Stimulated activated CD8-positive, alpha-beta memory T cell treated with anti-CD3 and anti-CD28 coated beads, Interleukin-15, amount 100 ng/mL, for 24 hours (primary cell): ENCODE measurements around the gene ROBO4.

Source experiments
- DNase-seq: peaks from one replicate; pipeline ENCODE4 v3.0.0-alpha.2; 2020; ENCODE audit warnings: low read depth

Gene ROBO4

DNA sequence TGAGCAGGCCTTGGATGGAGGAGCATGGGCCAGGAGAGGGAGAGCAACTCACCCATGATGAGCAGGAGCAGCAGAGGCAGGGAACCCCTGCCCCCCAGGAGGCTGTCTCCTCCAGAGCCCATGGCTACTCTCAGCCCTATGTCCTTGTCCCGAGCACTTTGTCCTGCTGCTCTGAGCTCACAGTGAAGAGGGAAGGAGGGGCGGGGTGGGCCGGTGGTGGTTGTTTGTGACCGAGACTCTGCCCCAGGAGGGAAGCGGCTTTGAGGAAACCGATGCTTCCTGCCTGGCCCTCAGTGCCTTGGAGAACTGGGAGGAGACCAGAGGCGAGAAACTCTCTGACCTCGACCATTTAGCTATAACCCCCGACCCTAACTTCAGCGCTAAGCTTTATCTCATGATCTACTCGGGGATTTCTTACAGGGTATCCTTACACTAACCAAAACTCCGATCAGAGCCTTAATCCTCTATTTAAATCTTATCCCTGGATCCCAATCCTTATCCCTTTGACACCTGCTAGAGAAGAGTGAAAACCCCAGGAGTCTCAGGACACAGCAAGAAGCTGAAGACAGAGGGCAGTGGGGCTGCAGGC is at the start of gene ROBO4:
Gene ROBO4, minus strand, starts transcription at position 192 of the 589 bp plus-strand sequence. Its CDS starts 70 bp downstream, at position 122.
- DNase-seq: no peak

GRCh38 chr11:124946735-124947141 is 49.1 kb upstream of the ROBO4 start:
- no peak for DNase-seq

DNA sequence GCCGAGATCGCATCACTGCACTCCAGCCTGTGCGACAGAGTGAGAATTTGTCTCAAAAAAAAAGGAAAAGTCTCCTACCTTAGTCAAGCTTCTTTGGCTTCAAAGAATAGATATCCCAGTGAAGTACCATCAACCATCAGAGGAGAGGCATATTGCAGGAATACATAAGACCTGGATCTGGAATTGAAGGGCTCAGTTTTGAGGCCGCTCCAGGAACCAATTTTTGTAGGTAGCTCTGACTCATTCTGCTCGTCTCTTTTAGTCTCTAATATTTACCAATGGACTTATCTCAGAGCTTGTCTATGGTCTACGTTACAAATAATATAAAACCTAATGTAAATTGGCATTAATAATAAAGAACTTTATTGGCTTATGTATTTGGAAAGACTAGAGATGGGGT is 48.2 kb upstream of the ROBO4 start:
- no peak for DNase-seq

GRCh38 chr11:124944565-124944964 is 46.9 kb upstream of the ROBO4 start:
- no peak for DNase-seq

DNA sequence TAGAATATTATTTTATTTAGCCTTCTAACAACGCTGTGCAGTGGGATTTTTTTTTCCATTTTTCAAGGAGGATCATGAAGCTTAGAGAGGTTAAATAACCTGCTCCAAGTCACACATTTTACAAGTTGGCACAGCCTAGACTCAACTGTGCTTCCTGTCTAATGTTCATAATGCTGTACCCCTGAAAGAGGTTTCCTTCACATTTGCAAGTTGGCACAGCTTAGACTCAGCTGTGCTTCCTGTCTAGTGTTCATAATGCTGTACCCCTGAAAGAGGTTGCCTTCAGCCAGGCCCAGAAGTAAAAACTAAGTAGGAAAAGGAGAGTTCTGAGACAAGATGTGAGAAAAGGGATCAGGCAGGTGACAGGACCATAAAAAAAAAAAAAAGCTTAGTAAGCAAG is 46.1 kb upstream of the ROBO4 start:
- DNase-seq: no peak

DNA sequence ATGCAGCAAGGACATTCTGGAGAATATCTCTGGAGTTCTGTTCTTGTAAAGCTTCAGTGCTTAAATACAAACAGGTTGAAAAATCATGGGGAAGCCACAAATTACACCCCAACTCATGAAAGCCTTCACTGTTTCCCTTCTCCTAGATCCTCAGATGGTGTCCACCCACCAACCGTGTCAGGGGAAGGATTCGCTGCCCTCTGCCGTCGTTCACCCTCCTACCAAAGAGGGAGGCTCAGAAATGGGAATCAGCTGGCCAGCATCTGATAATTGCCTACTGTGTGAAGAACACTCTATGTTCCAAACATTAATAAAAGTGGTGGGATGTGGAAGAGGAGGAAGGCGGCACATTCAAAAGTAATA is 45.6 kb upstream of the ROBO4 start:
- DNase-seq: no peak

GRCh38 chr11:124942466-124943253 is 45.0 kb upstream of the ROBO4 start:
- DNase-seq: no peak

- DNase-seq: no peak
Measured at GRCh38 chr11:124941703-124942102, 44.0 kb upstream of the ROBO4 start.

GRCh38 chr11:124938970-124939369 is 41.3 kb upstream of the ROBO4 start:
- DNase-seq: no peak

GRCh38 chr11:124938206-124938765 is 40.6 kb upstream of the ROBO4 start:
- no peak for DNase-seq

DNA sequence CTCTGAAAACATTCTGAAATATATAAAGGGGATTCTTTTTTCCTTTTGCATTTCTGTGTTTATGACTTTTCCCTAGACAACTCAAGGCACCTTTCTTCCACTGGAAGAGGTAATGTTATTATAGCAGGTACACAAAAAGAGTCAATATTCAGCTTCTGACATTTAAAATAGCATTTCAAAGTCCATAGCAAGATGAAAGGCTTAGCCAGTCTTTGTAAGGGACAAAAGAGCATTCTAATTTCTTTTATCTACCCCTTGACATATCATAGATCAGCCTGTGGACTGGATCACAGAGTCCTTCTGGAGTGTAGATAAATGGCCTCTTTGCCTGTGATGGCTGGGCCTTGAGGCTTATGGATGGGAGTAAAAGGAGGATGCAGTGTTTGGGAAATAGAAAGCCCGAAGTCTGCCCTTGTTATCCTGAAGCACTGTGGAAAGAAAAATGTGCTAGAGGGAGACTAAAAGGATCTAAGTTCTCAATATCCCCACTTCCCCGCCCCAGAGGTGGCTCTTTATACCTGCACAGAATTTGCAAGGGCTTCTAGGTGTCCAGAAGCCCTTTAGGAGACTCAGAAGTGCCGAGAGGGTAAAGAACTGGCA is 39.8 kb upstream of the ROBO4 start:
- DNase-seq: no peak

- no peak for DNase-seq
Measured at GRCh38 chr11:124935548-124936514, 38.2 kb upstream of the ROBO4 start, which contains the start of gene HEPACAM. Gene HEPACAM, minus strand, starts transcription at chr11:124936047. Its CDS starts 41 bp downstream, at chr11:124936006.

DNA sequence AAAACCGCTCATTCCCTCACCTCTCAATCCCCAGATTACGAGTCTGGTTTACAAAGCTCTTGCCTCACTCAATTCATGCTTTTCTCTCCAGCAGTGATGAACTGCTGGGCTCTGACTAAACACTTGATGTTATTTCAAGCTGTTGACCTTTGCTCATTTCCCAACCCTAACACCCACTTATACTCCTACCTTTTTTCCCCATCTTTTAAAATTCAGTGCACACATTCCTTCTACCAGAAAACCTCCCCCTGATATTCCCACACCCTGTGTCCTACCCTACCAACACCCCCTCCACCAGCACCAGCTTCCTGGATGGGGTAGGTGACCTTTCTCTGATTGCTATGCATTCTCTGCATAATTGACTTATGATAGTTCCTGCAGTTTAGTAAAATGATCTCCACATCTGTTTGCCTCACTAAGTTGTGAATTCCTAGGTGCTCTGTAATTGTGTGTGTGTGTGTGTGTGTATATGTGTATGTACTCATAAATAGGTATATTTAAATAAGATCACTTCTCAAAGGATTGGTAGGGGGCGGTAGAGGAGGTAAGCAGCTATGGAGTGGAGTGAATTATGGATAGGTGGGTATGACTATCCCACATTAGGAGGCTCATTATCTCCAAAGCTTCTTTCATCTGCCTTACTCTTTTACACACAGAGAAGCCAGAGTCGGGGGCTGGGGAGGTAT is 37.3 kb upstream of the ROBO4 start:
- DNase-seq: no peak

DNA sequence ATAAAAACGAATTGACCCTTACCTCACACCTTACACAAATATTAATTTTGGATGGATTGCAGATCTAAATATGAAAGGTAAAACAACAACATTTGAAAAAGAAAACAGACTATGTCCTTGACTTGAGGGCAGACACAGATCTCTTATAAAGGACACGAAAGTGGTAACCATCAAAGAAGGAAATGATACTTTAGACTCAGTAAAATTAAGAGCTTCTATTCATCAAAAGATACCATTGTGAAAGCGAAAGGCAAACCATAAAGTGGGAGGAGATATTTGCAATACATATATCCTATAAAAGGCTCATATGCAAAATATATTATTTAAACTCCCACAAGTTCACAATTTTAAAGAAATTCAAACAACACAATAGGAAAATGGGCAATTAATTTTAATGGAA is 33.1 kb upstream of the ROBO4 start:
- no peak for DNase-seq

GRCh38 chr11:124928942-124929665 is 31.4 kb upstream of the ROBO4 start:
- DNase-seq: no peak

- no peak for DNase-seq
Measured at GRCh38 chr11:124923296-124923695, 25.6 kb upstream of the ROBO4 start.

DNA sequence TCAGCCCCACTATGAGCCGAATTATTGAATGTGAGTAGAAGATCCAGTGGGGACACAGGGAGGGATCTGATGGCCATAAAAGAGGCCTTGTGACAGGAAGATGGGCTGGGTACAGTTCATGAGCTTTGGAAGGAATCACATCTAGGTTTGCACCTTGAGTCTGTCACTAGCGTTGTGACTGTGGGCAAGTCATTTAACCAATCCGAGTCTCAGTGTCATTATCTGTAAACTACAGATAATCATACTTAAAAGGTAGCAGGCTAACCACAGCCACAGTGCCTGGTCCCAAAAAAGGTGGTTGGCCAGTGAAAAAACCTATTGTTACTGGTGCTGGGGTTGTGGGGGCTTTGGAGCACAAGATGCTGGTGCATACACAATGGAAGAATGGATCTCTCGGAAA is 25.2 kb upstream of the ROBO4 start:
- DNase-seq: no peak

- peak; percentile 46 for DNase-seq
Measured at GRCh38 chr11:124920870-124921609, 23.4 kb upstream of the ROBO4 start.

DNA sequence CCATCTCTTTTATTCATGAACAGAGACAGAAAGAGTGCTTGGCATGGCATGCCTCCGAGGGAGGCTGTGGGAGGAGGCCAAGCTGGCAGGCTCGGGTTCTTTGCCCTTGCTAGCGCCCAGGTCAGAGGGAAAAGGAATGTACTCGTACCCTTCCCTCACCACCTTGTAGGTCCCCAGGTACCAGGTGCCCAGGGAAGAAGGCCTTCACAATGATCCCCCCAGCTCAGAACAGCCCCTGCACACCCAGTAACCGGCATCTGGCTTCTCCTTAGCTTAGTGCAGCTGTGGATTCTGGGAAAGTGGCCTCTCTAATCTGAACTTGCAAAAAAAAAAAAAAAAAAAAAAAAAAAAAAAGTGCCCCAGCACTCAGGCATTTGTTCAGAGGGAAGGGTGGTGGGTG is 22.7 kb upstream of the ROBO4 start:
- no peak for DNase-seq

DNA sequence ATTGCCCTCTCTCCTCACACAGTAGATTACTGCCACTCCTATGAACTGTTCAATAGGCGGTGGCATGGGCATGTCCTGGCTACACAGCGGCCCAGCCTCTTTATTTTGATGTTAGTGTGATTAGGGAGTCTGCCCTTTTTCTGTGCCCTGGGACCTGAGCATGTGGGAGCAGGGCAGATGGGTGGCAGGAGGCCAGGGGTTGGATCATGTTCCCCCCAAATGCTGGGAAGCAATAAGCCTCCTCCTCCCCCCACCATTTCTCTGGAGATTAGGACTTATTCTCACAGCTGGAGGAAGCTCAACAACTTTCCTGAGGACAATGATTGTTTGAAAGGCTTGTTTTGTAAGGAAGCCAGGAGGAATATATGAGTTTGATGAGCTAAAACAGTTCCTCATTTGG is 22.2 kb upstream of the ROBO4 start:
- no peak for DNase-seq
